ENCODE results near the gene IFNA10.
"Not testable (repeated sequence)": the region's sequence is repeated elsewhere in the genome, so short reads cannot be mapped to it uniquely, and the experiment has no call there.

The IFNA10 gene

GRCh38 chr9:21207043-21207442 is at the start of gene IFNA10:
IFNA10 (minus strand) TSS chr9:21207143; CDS start chr9:21207097, 46 bp downstream.
- not testable (repeated sequence) for DNase-seq (ENCODE audit: low read depth)

DNA sequence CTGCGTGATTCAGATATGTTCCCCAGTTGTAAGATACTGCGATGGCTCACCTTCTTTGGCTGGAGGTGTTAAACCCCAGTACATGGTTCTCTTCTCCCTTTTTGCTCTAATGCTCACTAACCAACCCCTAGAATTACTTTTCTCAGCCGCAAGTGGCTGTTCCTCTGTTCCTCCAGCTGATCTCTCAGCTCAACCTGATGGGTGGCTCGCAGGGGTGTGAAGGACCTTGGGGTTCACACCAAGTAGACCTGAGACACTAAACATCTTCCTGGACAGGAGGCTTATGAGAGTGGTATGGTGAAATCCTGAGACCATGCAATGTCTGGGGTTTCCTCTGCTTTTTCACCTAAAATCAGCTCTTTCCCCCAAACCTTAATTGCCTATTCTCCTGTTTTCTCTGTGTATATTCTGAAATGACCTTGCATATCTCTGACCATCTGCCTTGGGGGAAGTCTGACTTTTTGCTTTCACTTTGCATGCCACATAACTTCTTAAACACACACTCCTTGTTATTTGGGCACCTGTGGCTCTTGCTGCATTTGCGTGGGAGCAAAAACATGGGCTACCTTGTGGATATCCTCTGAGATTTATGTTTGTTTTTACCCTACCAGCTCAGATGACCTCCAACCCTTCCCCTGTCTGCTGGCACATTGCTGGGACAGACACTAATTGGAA is 48.7 kb upstream of the IFNA10 start:
- DNase-seq (ENCODE audit: low read depth): no peak

DNA sequence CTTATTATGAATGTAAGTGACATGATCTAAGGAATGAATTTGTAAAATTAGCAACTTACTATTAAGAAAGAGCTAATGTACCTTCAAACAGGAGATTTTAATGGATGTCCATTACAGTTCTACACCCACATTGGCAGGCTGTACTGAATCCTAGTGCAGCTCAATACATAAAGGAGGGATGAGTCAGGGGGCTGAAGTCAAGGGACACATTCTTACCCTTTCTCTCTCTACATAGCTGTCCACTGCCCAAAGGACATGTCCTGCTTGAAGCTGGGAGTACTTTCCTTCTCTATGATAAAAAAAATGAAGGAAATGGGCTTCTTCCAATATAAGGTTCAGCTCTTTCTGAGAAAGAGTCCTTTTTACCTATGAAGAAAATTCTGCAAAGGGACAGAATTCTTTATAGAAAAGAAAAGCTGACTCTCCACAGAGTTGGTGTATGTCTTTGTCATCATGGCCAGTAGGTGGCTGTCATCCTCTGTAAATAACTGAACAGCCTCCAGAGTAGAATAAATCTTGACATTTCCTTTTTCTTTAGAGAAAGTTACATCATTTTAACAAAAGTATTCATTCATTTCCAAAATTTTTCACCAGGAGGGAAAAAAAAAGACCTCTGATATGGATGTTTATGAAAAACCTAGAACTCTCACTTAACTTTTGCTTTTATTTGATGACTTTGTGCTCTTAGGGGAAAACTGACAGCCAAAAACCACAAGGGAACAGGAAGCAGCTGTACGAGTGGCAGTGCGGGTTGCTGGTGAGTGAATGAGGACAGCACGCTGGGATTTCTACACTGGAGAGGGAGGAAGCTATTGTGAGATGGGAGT is 46.0 kb upstream of the IFNA10 start:
- no peak for DNase-seq (ENCODE audit: low read depth)

- DNase-seq (ENCODE audit: low read depth): no peak
Measured at GRCh38 chr9:21251638-21252037, 44.7 kb upstream of the IFNA10 start.

- no peak for DNase-seq (ENCODE audit: low read depth)
Measured at GRCh38 chr9:21251190-21251589, 44.2 kb upstream of the IFNA10 start.

- DNase-seq (ENCODE audit: low read depth): no peak
Measured at GRCh38 chr9:21244836-21245235, 37.9 kb upstream of the IFNA10 start.

DNA sequence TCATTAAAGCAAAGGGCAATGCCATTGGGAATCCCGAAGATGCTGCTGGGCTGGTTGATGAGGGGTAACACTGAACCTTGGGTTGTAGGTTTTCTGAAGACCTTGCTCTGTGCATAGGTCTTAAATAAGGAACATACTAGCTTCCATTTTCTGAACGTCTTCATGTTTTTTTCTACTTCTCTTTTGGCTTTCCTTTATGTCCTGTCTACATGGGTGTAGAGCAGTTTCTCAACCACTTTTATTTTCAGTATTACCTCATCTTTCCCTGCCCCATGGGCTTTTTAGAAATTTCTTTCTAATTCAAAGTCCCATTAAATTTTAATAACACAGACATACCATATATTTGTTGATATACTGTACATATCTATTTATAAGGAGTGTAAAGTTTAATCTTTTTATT is 33.0 kb upstream of the IFNA10 start, which contains the start of gene IFNA14:
Gene IFNA14 (minus strand): TSS at position 95 of the 400 bp plus-strand sequence. CDS start 70 bp downstream, at position 25.
- DNase-seq (ENCODE audit: low read depth): no peak

DNA sequence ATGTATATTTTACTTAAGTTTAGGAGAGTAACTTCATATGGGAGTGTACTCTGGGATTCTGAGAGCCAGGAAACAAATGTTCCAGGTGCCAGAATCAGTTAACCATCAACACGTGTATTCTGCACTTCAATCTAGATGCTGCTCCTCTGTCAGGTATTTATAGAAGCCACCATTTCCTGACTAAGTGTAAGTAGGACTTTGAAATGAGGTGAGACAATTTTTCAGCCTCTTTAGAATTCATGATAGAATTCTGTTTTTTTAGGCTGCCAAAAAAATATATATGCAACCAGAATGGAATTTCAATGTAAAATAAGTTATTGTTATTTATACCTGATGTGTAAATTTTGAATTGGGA is 29.4 kb upstream of the IFNA10 start:
- not testable (repeated sequence) for DNase-seq (ENCODE audit: low read depth)

DNA sequence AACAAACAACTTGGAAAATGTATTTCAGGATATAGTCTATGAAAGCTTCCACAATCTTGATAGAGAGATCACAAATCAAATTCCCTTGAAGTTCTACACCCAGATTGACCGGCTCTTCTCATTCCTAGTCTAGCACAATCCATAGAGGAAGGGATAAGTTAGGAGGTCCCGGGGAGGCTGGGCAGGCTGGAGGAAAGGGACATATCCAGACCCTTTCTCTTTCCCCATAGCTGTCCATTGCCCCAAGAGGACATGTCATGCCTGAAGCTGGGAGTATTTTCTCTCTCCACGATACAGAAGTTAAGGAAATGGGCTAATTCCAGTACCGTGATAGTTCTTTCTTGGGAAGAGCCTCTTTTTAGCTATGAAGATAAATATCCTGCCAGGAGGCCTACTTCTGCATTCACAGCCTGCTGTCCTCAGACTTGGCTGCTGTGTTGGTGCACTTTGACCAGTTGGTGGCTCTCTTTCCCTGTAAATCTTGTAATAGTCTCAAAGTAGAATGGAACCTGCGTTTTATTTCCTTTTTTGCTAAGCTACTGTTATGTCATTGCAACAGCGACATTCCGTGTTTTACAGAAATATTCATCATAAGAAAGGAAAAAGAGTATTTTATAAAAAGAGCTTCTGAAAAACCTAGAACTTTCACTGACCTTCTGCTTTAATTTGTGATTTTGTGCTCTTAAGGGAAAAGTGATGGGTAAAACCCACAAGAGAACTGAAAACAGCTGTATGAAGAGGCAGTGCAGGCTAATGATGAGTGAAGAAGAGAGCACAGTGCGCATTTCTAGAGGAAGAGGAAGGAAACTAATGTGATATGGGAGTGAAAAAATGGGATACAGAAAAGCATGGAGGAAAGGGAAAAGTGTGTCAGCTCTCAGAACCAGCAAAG is 28.8 kb upstream of the IFNA10 start:
- peak; percentile 32 for DNase-seq (ENCODE audit: low read depth)

- no peak for DNase-seq (ENCODE audit: low read depth)
Measured at GRCh38 chr9:21234153-21234687, 27.3 kb upstream of the IFNA10 start.

DNA sequence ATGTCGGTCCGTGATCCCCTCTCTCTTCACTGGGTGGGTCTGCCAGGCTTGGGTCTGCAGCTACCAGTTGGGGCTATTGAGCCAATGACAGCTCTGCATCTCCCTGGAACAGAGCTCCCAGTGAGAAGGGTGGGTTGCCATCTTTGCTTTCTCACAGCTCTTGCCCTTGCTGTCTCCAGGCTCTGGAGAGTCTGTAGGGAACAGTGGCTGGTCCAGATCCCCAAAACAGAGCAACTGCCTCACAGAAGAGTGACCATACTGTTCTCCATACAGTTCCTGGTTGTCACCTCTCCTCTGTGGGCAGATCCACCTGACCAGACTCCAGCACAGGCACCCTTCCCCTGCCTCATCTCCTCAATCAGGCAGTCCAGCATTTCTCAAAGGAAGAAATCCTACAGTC is 26.3 kb upstream of the IFNA10 start:
- DNase-seq (ENCODE audit: low read depth): no peak

DNA sequence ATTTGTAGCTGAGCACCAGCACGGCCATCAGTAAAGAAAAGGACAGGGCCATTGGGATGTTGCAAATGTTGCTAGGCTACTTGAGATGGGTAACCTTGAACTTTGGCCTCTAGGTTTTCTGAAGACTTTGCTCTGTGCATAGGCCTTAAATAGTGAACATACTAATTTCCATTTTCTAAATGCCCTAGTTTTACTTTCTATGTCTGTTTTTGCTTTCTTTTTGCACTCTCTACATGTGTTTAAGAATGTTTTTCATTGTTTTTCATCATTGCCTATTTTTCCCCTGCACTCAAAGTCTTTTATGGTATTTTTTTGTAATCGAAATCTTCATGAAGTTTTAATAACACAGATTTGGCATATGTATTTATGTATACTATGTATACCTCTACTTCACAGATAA is 21.2 kb upstream of the IFNA10 start, which contains the start of gene IFNA17:
Gene IFNA17 (minus strand): TSS at position 101 of the 400 bp plus-strand sequence. CDS start 49 bp downstream, at position 52.
- DNase-seq (ENCODE audit: low read depth): no peak

GRCh38 chr9:21217211-21217610 is 10.3 kb upstream of the IFNA10 start, which contains the start of gene IFNA16:
IFNA16 (minus strand) TSS chr9:21217311; CDS start chr9:21217305, 6 bp downstream.
- DNase-seq (ENCODE audit: low read depth): not testable (repeated sequence)

DNA sequence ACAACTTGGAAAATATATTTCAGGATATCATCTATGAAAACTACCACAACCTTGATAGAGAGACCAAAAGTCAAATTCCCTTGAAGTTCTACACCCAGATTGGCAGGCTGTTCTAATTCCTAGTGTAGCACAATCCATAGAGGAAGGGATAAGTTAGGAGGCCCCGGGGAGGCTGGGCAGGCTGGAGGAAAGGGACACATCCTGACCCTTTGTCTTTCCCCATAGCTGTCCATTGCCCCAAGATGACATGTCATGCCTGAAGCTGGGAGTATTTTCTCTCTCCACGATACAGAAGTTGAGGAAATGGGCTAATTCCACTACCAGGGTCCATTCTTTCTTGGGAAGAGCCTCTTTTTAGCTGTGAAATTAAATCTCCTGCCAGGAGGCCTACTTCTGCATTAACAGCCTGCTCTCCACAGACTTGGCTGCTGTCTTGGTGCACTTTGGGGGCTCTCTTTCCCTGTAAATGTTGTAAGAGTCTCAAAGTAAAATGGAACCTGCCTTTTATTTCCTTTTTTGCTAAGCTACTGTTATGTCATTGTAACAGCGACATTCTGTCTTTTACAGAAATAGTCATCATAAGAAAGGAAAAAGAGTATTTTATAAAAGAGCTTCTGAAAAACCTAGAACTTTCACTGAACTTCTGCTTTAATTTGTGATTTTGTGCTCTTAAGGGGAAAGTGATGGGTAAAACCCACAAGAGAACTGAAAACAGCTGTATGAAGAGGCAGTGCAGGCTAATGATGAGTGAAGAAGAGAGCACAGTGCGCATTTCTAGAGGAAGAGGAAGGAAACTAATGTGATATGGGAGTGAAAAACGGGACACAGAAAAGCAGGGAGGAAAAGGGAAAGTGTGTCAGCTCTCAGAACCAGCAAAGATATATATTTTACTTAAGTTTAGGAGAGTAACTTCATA is 6.7 kb upstream of the IFNA10 start:
- peak; percentile 3 for DNase-seq (ENCODE audit: low read depth)

GRCh38 chr9:21212160-21212559 is 5.2 kb upstream of the IFNA10 start:
- not testable (repeated sequence) for DNase-seq (ENCODE audit: low read depth)

DNA sequence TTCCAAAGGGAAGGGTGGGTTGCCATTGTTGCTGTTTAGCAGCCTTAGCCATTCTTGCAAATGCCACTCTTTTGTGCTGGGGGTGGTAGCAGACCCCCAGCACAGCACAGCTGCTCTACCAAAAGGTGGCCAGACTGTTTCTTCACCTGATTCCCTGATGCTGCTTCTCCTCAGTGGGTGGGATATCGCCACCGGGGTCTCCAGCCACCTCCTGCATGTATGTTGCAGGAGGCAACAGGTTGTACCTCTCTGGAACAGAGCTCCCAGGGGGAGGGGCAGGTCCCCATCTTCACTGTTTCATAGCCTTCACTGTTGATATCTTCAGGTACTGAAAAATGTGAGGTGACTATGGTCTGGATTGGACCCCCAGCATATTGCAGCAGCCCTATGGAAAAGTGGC is 3.8 kb upstream of the IFNA10 start:
- not testable (repeated sequence) for DNase-seq (ENCODE audit: low read depth)

GRCh38 chr9:21210311-21210710 is 3.4 kb upstream of the IFNA10 start:
- no peak for DNase-seq (ENCODE audit: low read depth)

DNA sequence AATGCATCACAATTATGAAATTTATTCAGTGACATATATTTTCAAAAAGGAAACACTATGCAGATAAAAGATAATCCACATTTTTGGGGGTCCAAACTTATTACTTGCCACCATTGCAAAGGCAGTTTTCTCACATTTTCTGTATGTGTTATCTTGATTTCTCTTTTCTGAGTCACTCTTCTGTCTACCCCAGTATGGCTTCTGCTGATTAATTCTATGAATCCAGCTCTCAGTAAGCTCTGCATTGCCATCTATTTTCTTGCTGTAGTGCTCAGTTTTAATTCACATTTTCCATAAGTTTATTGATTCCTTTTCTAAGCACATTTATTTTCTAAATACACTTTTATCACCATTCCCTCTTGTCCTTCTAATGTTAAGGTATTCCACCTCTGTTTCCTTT is 1.7 kb downstream of the IFNA10 start:
- no peak for DNase-seq (ENCODE audit: low read depth)

DNA sequence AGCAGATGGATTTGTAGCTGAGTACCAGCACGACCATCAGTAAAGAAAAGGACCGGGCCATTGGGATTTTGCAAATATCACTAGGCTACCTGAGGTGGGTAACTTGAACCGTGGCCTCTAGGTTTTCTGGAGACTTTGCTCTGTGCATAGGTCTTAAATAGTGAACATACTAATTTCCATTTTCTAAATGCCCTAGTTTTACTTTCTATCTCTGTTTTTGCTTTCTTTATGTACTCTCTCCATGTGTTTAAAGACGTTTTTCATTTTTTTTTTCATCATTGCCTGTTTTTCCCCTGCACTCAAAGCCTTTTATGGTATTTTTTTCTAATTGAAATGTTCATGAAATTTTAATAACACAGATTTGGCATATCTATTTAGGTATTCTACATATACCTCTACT is 4.8 kb downstream of the IFNA10 start, which contains the start of gene IFNA7:
Gene IFNA7 (minus strand): TSS at position 101 of the 400 bp plus-strand sequence. CDS start 40 bp downstream, at position 61.
- DNase-seq (ENCODE audit: low read depth): not testable (repeated sequence)

Measured in stromal cell of bone marrow (primary cell).